ENCODE data around the gene LEPROT. TPM values are rescaled to one million over a fixed set of nuclear protein-coding genes. Genes with fewer than 3 reads are reported as not detected.

Gene LEPROT
- total and polyA plus RNA-seq, 8 donors: 9.3 to 101 (median 28.7) TPM

- Histone ChIP-seq H3K27ac (peak overlapping the region in 3 of 5 donors; percentile 5 to 54 (median 40)), H3K27me3 (no peaks in the 10 kb centered on the region), H3K4me3 (no peak overlapping the region), H3K9me3 (no peaks in the 10 kb centered on the region), H3K4me1 (peaks cover 0 to 14% (median 6%) of the 10 kb centered on the region in 4 donors), H3K36me3 (no peaks in the 10 kb centered on the region)
- no peak for DNase-seq
- intact Hi-C loops (cut with DNase I; ENCODE audit: low total_unique reads): no loop called here
- TF ChIP-seq EP300 (IDR thresholded peaks at IDR 0.05) (no peak), POLR2AphosphoS5 (IDR thresholded peaks at IDR 0.05) (no peak), POLR2A (IDR thresholded peaks at IDR 0.05) (no peak)
- TF ChIP-seq, protein P1, sequence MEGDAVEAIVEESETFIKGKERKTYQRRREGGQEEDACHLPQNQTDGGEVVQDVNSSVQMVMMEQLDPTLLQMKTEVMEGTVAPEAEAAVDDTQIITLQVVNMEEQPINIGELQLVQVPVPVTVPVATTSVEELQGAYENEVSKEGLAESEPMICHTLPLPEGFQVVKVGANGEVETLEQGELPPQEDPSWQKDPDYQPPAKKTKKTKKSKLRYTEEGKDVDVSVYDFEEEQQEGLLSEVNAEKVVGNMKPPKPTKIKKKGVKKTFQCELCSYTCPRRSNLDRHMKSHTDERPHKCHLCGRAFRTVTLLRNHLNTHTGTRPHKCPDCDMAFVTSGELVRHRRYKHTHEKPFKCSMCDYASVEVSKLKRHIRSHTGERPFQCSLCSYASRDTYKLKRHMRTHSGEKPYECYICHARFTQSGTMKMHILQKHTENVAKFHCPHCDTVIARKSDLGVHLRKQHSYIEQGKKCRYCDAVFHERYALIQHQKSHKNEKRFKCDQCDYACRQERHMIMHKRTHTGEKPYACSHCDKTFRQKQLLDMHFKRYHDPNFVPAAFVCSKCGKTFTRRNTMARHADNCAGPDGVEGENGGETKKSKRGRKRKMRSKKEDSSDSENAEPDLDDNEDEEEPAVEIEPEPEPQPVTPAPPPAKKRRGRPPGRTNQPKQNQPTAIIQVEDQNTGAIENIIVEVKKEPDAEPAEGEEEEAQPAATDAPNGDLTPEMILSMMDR (IDR thresholded peaks at IDR 0.05): no peak
- 45 to 71% (median 55%) methylated on average over 3 of the region's 3 CpGs for WGBS, 5 donors
These were observed 58.0 kb downstream of the LEPROT start for GRCh38 chr1:65478379-65479026.

DNA sequence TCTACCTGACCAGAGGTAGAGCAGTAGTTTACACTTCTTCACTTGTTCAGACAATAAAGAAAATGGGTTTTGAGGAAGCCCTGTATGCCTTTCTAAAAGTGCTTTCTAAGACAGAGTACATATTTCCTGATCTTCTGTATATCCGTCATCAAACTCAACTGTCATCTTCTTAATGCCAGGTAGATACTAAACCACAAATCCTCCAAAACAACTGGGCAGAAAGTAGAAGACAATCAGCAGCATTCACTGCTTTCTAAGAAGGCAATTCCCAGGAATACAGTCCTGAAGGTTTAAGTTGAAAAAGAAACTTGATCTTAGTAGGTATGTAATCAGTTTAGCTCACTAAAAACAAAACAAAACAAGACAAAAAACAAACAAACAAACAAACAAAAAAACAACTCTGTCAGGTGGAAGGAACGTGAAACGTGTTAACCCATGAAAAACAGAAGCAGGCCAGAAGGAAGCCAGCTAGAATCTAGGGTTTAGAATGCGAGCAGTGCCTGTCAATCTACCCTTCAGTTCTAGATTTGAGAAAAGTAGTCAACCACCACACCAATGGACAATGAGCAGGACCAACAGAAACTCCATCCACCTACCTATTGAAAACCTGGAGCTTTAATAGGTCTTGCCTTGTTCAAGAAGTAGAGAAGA lies 59.2 kb downstream of the LEPROT start:
- WGBS, 5 donors: 80 to 93% (median 87%) methylated on average over 4 of the region's 4 CpGs
- Histone ChIP-seq H3K36me3 (no peaks in the 10 kb centered on the region), H3K27me3 (no peaks in the 10 kb centered on the region), H3K9me3 (no peaks in the 10 kb centered on the region), H3K27ac (no peak overlapping the region), H3K4me1 (peaks cover 0 to 9% (median 6%) of the 10 kb centered on the region in 4 donors), H3K4me3 (no peak overlapping the region)
- TF ChIP-seq POLR2A (IDR thresholded peaks at IDR 0.05) (no peak), EP300 (IDR thresholded peaks at IDR 0.05) (no peak), POLR2AphosphoS5 (IDR thresholded peaks at IDR 0.05) (no peak)
- TF ChIP-seq, protein P1 (IDR thresholded peaks at IDR 0.05): no peak
- intact Hi-C loops (cut with DNase I; ENCODE audit: low total_unique reads): no loop called here
- DNase-seq: no peak

- no peaks in the 10 kb centered on the region for H3K36me3 ChIP-seq
- H3K4me3 ChIP-seq: no peak overlapping the region
- H3K27ac ChIP-seq: no peak overlapping the region
- no peaks in the 10 kb centered on the region for H3K27me3 ChIP-seq
- intact Hi-C loops (cut with DNase I; ENCODE audit: low total_unique reads): no loop called here
- TF ChIP-seq EP300 (IDR thresholded peaks at IDR 0.05): no peak
- TF ChIP-seq, protein P1 (IDR thresholded peaks at IDR 0.05): no peak
- TF ChIP-seq POLR2A (IDR thresholded peaks at IDR 0.05): no peak
- no peak for TF ChIP-seq POLR2AphosphoS5 (IDR thresholded peaks at IDR 0.05)
- no peak for DNase-seq
- peaks cover 0 to 10% (median 7%) of the 10 kb centered on the region in 4 donors for H3K4me1 ChIP-seq
- 79 to 90% (median 88%) methylated on average over 4 of the region's 4 CpGs for WGBS, 5 donors
- no peaks in the 10 kb centered on the region for H3K9me3 ChIP-seq
These were observed 60.4 kb downstream of the LEPROT start for GRCh38 chr1:65480684-65481405.

DNA sequence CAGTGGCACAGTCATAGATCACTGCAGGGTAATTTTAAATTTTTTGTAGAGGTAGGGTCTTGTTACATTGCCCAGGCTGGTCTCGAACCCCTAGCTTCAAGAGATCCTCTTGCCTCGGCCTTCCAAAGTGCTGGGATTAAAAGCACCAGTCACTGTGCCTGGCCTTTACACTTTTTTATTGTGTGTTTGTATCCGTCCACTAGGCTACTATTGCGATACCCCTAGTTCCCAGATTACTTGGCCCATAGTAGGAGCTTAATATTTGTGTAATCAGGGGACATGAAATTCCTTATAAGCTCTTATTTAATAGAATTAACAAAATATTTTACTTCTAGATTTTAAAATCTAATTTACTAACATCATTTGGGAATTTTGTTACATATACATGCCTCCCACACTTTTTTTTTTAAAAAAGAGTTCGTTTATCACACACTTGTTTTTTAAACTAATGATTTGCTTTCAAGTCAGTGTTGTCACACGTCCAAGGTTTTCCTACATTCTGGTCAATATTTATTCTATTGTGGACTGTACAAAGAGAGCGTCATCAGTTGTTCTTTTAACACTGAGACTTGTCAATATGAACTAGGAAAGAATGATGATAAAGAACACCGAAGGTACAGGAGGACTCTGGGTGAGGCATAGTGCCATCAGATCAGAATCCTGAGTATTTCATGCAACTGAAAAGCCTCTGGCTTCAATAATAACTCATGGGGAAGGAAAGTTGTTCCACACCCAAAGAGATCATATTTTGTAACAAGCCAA lies 63.7 kb downstream of the LEPROT start:
- TF ChIP-seq POLR2A (IDR thresholded peaks at IDR 0.05) (no peak), EP300 (IDR thresholded peaks at IDR 0.05) (no peak), POLR2AphosphoS5 (IDR thresholded peaks at IDR 0.05) (peak in 1 of 3 donors; percentile 14)
- TF ChIP-seq, protein P1 (IDR thresholded peaks at IDR 0.05): no peak
- H3K27me3 ChIP-seq: no peaks in the 10 kb centered on the region
- no peaks in the 10 kb centered on the region for H3K36me3 ChIP-seq
- no peak overlapping the region for H3K4me3 ChIP-seq
- peak overlapping the region; percentile 4 to 75 (median 49) for H3K27ac ChIP-seq
- WGBS, 5 donors: 51 to 65% (median 59%) methylated on average over 8 of the region's 8 CpGs
- intact Hi-C loops (cut with DNase I; ENCODE audit: low total_unique reads): no loop called here
- peaks cover 0 to 10% (median under 1%) of the 10 kb centered on the region in 4 donors for H3K4me1 ChIP-seq
- H3K9me3 ChIP-seq: no peaks in the 10 kb centered on the region
- peak; percentile 34 to 51 for DNase-seq

Data from stomach (tissue), 9 donors.